NCI-H1436 treated with DMSO at 0.1 percent for 48 hours (cell line): ENCODE results near the gene MAGI2.
"Not testable (repeated sequence)": the region's sequence is repeated elsewhere in the genome, so short reads cannot be mapped to it uniquely, and the experiment has no call there.

ENCODE experiments used
- DNase-seq: peaks from one replicate; lab custom pipeline; 2025; lab: John Stamatoyannopoulos, UW

MAGI2 gene

DNA sequence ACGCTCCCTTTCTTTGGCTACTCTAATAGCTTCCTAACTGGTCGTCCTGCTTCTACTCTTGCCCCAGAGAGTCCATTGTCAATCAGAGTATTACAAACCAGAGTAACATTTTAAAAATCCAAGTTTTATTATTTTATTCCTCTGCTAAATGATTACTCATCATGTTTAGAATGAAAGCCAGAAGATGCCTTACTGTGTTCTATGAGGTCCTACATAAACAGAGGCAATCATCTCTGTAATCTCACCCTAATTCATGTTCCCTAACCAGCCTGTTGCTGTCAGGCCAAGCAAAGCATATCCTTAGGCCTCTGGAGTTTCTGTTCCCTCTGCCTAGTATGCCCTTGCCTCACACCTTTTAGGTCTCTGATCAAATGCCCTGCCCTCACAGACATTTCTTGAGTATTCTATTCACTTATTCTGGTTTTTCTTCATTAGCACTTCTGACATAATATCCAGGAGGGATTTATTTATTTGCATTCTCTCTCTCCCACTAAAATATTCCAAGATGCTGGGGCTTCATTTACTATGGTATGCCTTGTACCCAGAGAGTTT lies 1157.3 kb downstream of the MAGI2 start:
- no peak for DNase-seq

DNA sequence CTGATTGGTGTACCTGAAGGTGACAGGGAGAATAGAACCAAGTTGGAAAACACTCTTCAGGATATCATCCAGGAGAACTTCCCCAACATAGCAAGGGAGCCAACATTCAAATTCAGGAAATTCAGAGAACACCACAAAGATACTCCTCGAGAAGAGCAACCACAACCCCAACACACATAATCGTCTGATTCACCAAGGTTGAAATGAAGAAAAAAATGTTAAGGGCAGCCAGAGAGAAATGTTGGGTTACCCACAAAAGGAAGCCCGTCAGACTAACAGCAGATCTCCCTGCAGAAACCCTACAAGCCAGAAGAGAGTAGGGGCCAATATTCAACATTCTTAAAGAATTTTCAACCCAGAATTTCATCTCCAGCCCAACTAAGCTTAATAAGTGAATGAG lies 1164.0 kb downstream of the MAGI2 start:
- DNase-seq, result not testable (repeated sequence)

DNA sequence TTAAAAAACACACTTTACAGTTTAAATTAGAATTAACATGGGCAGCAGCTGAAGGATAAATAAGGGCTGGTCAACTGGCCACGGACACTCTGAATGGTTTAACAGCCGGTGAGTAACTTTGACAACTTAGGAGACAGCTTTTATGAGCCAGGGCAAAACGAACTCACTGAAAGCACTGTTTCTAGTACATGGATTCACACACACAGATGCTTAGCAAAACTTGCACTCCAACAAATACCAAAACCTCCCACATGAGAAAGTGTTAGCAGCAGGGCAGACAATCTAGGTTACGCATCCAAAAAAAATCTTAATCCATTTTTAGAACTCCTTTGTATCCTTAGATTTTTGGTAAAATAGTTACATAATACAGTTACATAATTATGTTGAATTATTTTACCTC lies 1168.5 kb downstream of the MAGI2 start:
- DNase-seq, result no peak

DNA sequence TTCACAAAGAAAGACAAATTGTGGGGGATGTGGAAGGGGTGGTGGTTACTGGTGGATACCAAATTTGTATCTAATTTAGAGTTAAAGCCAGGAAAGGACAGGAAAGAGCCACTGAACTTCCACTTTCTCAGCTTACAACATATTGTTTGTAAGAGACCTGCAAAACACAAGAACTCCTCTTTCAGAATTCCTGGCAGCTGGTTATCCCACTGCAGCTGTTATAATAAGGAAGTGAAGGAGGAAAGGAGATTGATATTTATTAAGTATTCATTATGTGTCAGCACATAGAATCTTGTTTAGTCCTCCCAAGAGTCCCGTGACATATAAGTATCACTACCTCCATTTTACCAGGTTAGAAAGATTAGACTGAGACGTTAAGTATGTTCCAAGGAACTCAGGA lies 1173.2 kb downstream of the MAGI2 start:
- DNase-seq, result no peak

DNA sequence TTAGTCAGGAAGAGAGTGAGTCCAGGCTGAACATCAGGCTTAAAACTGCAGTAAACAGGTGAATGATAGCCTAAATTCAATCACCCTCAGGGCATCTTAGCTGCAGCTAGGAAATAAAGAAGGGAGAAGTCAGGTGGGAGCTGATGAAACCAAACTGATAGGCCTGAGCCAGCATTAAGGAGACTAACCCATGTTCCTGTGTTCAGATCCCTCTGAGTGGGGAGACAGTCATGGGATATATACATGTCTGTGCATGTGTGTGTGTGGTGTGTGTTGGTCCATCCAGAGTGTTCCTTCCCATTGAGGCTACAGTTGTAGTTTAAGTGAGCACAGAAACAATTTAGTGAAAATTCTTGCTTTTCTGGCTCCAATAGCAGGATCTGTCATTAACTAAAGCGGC lies 1174.0 kb downstream of the MAGI2 start:
- no peak for DNase-seq

DNA sequence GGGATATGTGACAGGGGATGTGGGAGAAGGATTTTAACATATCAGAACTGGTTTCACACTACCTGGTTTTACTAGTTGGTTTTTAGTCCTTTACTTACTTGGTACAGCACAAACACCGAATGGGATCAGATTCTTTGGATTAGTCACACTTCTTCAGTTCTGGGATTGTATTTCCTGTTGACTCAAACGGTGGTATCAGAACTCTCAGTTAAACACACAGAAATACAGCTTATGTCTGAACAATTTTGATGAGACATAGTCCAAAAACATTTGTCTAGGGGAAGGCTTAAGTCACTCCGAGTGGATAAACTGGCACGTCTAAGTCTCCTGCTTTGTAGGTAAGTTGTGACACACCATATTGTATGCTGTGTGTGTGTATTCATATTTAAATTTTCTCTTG lies 1174.4 kb downstream of the MAGI2 start:
- no peak for DNase-seq

DNA sequence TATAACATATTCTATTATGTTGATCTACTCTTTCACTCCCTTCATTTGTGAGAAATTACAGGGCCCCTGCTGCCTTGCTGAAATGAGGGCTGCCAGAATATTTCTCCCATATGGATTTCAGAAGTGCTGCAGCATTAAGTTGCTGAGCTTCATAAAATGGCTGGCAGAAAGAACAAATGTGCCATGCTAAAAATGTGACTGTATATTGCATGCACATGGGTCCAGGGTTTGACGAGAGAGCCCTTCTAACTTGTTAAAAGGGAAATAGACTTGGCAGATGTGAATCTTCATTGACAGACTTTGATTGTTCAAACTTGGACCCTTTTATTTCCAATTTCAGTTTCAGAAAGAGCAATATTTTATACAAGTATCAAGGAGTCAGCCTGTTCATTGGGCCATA lies 1186.3 kb downstream of the MAGI2 start:
- no peak for DNase-seq

DNA sequence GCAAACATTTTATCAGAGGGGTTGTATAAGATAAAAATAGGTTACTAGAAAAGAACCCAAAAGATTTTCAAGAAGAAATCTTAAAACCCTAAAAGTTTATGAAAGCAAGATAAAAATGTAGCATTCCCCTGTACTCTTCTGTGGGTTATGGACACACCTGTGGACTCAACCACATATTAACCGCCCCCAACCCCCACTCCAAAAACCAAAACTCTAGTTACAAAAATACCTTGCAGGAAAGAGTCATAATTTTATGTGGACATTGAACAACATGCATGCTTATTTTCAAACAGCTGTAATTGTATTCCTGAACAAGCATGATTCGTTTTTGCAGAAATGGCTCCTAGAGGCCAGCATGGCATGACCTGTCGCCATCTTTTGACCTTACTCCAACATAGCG lies 1188.0 kb downstream of the MAGI2 start:
- no peak for DNase-seq

DNA sequence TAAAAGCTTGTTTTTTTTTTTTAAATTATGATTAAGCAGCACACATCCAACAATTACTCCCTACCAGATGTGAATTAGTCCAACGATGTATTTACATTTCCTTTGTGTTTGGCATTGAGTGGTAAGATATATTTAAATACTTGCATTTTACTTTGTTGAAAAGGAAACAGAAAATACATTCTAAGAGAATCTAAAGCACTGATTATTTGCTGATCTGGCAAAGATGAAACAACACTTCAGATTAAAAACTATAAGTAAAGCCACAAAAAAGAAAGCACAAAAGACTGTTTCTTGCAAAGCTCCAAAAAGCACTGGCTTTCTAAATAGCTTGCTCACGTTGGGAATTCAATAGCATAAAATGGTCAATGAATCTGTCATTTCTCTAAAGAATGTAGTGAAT lies 1188.4 kb downstream of the MAGI2 start:
- no peak for DNase-seq

DNA sequence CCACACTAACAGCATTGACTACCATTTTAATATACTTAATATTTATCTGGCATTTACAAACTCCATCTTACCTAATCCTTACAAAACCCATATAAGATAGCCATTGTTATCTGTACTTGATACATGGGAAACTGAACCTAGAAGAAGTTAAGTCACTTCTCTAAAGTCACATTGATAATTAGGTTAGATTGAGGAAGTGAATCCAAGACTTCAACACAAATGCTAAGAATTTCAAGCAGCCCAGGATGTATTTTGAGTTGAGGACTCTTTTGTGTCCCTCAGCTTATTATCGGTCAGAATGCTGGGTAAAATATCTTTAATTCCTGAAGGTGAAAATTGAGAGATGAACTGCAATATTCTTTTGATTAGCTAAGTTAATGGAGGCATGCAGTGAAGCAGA lies 1189.4 kb downstream of the MAGI2 start:
- no peak for DNase-seq

DNA sequence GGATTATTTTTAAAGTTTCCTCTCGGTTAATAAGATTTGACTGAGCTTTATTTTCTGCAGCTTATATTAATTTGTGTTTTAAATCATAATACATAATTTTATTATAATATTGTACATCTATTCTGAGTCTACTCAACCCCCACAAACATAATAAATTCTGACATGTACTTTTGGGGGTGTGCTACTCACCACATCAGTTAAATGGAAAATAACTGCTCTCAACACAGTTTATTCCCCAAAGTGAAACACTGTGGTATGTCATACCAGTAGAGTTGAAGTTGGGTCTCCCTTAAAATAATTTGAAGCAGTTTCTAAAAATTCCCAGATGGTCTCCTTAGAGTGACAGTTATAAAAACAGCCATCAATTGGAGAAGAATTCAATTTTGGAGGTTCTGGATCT lies 1191.7 kb downstream of the MAGI2 start:
- no peak for DNase-seq

DNA sequence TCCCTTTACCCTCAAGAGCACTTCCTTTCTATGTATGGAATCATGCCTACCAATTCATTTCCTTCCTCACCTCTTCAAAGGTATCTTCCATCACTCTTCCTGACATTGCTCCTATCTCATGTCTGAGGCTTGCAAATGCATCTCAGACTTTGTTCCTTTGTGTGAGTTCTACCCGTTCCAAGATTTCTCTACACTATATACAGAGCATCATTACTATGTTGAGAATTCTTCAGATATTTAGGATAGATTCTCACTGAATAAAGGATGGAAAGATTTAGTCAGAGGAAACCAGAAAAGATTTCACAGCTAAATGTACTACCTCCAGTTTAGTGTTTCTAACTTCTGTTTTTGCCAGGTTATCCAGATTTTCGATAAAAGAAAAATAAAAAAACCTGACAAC lies 1192.2 kb downstream of the MAGI2 start:
- no peak for DNase-seq

DNA sequence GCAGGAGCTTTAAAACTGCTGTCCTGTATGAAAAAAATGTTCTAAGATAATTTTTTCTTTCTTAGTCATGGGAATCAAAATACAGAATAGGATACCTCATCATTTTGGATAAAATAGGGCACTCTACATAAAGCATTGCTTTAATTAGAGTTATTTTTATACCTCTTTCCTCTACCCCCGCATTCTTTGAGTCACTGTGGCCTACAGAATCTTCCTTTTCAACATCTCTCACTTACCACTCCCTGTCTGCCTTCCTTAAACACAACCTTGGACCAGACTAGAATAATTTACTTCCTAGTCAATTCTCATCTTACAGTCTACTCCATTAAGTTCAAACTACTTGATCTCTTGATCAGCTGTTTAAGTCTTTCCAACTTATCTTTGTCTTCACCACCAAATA lies 1192.6 kb downstream of the MAGI2 start:
- DNase-seq, result no peak

DNA sequence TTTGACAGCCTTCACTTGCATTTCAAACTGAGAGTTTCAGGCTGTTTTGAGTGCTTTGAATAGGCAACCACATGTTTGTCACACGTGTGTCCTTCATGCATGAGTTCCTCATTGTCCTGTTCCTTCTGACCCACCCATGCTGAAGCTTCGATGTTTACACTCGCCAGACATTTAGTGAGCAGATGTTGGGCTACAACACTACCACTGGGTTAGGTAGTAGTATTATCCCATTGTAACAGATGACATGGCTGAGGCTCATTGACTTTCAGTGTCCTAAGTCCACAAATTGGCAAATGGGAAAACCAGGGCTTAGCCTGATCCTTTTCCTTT lies 1198.8 kb downstream of the MAGI2 start:
- DNase-seq, result no peak

DNA sequence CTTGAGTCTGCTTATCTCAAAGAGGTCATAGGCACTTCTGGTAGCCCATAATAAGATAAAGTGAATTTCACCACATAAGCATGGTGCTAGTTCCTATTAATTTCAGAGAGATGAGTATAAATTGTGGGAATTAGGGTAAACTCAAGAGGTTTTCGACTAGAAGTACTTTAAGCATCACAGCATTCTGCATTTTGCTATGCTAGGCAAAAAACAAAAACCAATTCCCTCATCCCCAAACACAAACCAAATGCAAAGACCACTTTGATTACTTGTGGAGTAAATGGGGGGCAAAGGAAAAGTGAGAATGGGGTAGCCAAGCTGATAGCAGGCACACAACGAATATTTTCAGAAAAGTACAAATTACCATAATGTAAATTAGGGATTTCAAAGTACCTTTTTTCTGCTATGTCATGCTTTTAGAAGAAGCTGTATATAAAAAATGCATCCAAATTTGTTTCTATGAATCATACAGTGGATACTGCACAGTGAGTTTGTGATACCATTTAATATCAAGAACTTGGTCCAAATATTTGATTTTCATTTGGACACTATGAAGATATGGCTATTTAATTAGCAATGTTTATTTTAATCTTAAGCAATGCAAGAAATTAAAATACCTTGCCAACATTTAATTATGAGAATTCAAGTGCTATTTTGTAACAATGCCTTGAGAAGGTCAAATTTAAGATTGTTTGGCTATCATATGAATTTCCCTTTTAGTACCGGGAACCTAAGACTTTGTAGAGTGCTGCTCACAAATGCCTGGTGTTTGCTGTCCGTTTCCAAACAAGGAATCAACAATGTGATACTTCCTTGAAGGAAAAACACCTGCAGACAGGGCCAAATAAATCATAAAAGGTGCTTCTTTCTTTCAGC lies 1199.4 kb downstream of the MAGI2 start:
- no peak for DNase-seq

DNA sequence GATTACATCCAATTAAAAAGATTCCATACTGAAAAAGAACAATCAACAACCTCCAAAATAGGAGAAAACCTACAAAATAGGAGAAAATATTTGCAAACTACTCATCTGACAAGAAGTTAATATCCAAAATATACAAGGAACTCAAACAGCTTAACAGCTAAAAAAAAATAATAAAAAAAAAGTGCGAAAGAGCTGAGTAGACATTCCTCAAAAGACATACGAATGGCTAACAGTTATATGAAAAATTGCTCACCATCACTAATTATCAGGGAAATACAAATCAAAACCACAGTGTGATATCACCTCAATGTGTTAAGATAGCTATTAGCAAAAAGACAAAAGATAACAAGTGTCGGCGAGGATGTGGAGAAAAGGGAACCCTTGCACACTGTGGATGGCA lies 1204.6 kb downstream of the MAGI2 start:
- no peak for DNase-seq

DNA sequence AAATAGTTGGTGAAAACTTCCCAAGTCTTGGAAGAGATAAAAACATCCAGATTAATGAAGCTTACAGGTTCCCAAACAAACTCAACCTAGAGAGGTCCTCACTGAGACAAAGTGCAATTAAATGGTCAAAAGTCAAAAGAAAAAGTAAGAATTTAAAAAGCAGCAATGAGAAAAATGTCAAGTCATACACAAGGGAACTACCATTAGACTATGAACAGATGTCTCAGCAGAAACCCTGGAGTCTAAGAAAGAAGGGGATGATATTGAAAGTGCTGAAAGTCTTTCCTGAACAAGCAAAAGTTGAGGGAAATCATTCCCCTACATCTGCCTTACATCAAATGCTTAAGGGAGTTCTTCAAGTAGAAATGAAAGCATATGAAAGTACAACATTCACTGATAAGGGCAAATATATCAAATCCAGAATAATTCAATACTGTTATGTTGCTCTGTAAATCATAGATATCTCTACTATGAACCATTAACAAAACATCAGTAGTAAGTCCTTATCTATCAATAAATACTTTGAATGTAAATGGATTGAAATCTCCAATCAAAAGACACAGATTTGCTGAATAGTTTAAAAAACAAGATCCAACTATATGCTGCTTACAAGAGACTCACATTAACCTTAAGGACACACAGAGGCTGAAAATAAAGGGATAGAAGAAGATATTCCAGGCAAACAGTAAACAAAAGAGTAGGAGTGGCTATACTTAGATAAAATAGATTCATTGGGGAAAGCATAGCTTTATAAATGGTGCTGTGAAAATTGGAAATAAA lies 1205.4 kb downstream of the MAGI2 start:
- DNase-seq, result no peak

DNA sequence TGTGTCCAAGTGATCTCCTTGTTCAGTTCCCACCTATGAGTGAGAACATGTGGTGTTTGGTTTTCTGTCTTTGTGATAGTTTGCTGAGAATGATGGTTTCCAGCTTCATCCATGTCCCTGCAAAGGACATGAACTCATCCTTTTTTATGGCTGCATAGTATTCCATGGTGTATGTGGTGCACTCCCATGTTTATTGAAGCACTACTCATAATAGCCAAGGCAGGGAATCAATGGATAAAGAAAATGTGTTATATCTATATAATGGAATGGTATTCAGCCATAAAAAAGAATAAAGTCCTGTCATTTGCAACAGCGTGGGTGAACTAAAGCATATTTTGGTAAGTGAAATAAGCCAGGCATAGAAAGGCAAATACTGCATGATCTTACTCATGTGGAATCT lies 1213.3 kb downstream of the MAGI2 start:
- not testable (repeated sequence) for DNase-seq

DNA sequence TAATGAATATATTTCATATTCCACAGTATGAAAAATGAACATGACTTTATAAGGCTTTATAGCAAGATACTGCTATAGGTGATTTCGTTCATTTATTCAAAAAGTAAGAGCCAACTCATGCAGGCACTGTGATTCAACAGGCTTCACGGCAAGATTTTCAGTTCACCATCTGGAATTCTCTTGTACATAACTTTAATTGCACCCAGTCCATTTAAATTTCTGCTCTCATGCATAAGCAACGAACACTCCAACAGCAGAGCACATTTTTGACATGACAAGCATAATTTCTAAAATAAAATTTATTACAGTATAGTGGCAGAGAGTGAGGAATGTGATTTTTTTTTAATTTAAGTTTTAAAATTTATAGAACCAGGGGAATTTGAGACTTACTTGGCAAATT lies 1218.8 kb downstream of the MAGI2 start:
- no peak for DNase-seq

DNA sequence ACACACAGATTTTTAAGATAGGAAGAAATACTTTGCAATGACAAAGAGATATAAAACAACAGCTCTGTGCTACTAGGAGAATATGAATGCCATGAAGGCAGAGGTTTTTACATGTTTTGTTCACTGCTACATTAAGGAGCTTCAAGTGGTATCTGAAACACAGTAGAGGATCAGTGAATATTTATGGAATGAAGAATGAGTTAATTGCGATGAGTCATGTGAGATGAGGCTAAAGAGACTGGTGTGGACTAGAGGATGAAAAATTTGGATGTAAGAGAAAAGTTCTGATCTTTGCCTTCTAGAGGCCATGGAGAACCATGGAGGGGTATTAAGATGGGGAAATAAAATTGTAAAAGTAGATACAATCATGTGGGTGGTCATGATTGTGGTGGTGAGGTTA lies 1220.7 kb downstream of the MAGI2 start:
- DNase-seq, result no peak

DNA sequence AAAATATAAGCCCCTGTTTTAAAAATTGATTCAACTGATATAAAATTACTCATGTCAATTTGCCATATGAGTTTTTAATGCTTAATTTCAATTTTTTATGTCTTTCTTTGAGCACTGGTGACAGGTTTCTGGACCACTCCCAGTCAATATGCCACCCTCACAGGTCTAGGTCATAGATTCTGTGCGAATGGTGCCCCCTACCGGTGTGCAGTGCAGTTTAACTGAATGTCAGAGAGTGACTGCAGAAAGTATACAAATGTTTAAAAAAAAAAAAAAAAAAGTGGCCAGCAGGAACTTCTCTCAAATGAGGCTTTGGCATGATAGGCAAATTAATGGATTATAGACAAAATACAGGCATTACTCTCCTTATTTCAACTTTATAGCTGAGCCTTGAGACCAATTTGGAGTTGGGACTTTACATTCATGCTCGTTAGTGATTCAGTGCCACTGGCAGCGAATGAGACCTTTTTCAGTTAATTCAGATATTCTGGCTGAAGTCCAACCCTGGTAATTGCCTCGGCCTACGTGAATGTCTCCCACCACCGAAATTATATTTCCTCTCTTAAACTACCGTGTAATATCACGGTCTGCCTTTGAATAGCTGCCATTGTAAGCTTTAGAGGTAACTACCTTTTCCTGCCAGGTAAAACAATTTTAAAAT lies 1227.3 kb downstream of the MAGI2 start:
- no peak for DNase-seq

DNA sequence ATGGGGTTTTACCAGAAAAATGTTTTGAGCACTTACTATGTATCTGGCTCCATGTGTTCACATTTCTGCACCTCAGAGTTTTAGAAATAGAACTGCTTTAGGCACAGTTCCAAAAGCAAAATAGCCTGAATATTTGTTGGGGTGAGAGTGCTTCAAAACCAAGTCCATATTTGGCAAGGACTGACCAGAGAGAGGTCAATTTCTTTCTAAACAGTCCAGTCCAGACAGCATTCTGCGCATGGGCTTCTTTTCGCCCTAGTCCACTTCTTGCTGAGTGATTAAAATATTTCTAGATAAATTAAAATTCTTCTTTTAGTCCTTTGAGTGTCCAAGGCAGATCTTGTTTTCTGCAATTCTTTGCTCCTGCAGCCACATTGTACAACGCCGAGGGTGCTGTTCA lies 1227.9 kb downstream of the MAGI2 start:
- no peak for DNase-seq

DNA sequence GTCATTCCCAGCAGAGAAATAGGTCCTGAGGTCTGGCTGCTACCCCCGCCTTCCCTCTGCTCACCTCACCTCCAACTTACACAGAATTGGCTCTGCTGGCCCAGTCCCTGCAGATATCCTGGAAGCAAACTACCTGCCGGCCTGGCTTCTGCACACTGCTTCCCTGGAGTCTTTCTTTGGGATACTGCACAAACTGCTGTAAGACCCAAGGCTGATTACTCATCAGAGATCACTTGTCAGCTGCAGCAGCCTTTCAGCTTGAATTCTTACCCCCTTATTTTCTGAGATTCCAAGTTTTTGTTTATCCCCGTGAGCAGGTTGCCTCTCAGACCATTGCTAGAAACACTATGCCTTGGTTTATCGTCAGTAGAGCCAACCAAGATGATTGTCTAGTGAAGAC lies 1228.5 kb downstream of the MAGI2 start:
- no peak for DNase-seq
